SW 1271 (cell line): ENCODE results near the gene GSTP1.
A peak's percentile ranks its signal among the peaks of the same experiment; 100 is the strongest.
"Not testable (repeated sequence)": the region's sequence is repeated elsewhere in the genome, so short reads cannot be mapped to it uniquely, and the experiment has no call there.

Experiments used
- DNase-seq, 2 experiments: peaks; one replicate each; lab custom pipeline; 2025; lab: John Stamatoyannopoulos, UW

Gene GSTP1

DNA sequence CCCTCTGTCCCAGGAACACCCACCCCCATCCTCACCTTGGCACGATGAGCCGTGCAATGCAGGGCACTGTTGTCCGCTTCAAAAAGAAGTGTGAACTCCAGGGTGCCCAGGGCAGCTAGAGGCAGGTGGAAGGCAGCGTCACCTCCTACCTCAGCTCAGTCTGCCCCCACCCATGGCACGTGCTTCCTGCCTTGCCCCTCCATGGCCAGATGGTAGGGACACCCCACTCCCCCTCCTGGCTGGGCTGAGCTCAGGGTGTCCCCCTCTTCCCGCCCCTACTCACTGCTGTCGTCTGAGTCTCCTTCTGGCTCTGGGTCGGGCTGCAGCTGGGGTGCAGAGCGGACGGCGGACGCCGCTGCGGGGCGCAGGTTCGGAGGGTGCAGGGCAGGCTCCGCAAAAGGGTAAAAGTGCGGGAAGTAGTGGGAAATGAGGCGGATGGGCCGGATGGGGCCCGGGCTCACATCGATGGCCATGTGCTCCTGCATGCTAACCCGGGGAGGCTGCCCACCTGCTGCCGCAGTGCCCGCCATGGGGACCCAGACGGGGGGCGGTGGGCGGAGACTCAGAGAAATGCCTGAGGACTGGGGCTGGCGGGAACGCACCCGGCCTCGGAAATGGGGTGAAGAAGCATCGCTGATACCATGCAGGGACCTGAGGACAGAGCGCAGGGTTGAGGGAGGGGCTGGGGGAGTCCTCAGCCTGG lies 32.3 kb downstream of the GSTP1 start:
- DNase-seq = no peak

DNA sequence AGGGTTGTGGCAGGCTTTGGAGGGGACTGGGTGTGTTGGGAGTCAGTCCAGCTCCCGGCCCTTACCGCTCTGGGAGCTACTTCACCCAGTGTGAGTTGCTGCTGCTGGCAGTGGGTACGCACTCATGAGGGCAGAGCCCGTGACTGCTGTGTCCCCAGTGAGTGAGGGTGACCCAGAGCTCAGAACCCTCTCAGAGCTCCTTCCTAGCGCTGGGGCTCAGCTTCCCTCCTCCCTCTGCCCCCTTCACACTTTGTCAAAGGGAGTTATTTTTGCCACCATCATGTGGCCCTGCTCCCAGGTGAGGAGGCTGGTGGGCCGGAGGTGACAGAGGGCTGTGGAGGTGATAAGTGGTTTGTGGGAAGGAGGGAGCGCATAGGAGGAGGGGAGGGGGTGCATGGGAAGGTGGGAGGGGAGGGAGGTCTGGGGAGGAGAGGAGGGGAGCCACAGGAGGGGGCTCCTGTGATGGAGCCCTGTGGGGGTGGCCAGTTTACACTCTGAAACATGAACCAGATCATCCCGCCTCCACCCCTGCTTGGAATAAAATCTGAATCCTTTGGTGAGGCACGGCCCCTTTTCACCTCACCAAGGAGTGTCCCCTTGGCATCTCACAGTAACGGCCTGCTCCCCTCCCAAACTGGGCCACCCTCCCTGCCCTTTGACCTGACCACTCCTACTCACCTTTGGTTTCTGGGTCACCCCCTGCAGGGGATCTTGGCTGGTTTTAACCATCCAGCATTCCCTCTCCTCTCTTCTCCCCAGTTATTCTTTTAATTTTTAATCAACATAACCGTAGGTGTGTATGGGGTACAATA lies 33.0 kb downstream of the GSTP1 start:
- DNase-seq = no peak

- DNase-seq = no peak
These were observed 33.8 kb downstream of the GSTP1 start for GRCh38 chr11:67617243-67617953.

DNA sequence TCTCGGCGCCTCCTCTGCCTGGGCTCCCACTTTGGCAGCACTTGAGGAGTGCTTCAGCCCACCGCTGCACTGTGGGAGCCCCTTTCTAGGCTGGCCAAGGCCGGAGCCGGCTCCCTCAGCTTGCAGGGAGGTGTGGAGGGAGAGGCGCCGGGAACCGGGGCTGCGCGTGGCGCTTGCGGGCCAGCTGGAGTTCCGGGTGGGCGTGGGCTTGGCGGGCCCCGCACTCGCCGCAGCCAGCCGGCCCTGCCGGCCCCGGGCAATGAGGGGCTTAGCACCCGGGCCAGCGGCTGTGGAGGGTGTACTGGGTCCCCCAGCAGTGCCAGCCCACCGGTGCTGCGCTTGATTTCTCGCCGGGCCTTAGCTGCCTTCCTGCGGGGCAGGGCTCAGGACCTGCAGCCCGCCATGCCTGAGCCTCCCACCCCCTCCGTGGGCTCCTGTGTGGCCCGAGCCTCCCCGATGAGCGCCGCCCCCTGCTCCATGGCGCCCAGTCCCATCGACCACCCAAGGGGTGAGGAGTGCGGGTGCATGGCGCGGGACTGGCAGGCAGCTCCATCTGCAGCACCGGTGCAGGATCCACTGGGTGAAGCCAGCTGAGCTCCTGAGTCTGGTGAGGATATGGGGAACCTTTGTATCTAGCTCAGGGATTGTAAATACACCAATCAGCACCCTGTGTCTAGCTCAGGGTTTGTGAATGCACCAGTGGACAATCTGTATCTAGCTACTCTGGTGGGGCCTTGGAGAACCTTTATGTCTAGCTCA lies 35.5 kb downstream of the GSTP1 start:
- not testable (repeated sequence) for DNase-seq

DNA sequence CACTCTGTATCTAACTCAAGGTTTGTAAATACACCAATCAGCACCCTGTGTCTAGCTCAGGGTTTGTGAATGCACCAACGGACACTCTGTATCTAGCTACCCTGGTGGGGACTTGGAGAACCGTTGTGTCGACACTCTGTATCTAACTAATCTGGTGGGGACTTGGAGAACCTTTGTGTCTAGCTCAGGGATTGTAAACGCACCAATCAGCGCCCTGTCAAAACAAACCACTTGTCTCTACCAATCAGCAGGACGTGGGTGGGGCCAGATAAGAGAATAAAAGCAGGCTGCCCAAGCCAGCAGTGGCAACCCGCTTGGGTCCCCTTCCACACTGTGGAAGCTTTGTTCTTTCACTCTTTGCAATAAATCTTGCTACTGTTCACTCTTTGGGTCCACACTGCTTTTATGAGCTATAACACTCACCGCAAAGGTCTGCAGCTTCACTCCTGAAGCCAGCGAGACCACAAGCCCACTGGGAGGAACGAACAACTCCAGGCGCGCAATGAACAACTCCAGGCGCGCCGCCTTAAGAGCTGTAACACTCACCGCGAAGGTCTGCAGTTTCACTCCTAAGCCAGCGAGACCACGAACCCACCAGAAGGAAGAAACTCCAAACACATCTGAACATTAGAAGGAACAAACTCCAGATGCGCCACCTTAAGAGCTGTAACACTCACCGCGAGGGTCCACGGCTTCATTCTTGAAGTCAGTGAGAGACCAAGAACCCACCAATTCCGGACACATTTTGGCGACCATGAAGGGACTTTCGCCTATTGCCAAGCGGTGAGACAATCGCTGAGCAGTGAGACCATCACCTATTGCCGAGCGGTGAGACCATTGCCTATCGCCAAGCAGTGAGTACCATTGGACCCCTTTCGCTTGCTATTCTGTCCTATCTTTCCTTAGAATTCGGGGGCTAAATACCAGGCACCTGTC lies 36.3 kb downstream of the GSTP1 start:
- not testable (repeated sequence) for DNase-seq

GRCh38 chr11:67620621-67621020 lies 37.0 kb downstream of the GSTP1 start:
- not testable (repeated sequence) for DNase-seq

- DNase-seq = not testable (repeated sequence)
These were observed 38.3 kb downstream of the GSTP1 start for GRCh38 chr11:67621928-67622327.

- not testable (repeated sequence) for DNase-seq
These were observed 39.3 kb downstream of the GSTP1 start for GRCh38 chr11:67622905-67623304.

DNA sequence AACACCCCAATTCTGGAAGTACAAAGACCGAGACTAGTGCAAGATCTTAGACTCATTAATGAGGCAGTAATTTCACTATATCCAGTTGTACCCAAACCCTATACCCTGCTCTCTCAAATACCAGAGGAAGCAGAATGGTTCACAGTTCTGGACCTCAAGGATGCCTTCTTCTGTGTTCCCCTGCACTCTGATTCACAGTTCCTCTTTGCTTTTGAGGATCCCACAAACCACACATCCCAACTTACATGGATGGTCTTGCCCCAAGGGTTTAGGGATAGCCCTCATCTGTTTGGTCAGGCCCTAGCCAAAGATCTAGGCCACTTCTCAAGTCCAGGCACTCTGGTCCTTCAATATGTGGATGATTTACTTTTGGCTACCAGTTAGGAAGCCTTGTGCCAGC lies 40.2 kb downstream of the GSTP1 start:
- DNase-seq = not testable (repeated sequence)

DNA sequence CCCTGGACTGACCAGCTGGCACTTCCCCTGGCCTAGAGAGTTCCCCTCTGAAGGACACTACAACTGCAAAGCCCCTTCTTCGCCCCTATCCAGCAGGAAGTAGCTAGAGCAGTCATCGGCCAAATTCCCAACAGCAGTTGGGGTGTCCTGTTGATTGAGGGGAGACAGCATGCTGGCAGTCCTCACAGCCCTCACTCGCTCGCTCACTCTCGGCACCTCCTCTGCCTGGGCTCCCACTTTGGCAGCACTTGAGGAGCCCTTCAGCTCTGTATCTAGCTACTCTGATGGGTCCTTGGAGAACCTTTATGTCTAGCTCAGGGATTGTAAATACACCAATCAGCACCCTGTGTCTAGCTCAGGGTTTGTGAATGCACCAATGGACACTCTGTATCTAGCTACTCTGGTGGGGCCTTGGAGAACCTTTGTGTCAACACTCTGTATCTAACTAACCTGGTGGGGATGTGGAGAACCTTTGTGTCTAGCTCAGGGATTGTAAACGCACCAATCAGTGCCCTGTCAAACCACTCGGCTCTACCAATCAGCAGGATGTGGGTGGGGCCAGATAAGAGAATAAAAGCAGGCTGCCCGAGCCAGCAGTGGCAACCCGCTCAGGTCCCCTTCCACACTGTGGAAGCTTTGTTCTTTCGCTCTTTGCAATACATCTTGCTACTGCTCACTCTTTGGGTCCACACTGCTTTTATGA lies 42.7 kb downstream of the GSTP1 start:
- not testable (repeated sequence) for DNase-seq

DNA sequence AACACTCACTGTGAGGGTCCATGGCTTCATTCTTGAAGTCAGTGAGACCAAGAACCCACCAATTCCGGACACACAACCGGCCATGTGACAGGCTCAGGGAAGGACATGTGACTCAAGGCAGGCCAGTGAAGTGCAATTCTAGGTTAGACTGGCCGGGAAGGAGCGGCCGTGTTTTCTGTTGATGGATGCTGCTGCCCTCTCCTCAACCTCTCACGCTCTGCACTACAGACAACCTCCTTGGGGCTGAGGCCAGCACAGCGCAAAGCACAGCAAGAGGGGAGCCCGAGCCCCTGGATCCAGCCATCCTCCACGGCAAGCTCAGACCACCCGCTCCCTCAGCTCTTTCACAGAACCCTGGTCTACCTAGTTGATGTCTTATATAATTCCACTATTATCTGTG lies 43.4 kb downstream of the GSTP1 start:
- DNase-seq = no peak

GRCh38 chr11:67627441-67627811 lies 43.8 kb downstream of the GSTP1 start:
- DNase-seq = no peak

GRCh38 chr11:67627812-67628624 lies 44.4 kb downstream of the GSTP1 start:
- DNase-seq = no peak

DNA sequence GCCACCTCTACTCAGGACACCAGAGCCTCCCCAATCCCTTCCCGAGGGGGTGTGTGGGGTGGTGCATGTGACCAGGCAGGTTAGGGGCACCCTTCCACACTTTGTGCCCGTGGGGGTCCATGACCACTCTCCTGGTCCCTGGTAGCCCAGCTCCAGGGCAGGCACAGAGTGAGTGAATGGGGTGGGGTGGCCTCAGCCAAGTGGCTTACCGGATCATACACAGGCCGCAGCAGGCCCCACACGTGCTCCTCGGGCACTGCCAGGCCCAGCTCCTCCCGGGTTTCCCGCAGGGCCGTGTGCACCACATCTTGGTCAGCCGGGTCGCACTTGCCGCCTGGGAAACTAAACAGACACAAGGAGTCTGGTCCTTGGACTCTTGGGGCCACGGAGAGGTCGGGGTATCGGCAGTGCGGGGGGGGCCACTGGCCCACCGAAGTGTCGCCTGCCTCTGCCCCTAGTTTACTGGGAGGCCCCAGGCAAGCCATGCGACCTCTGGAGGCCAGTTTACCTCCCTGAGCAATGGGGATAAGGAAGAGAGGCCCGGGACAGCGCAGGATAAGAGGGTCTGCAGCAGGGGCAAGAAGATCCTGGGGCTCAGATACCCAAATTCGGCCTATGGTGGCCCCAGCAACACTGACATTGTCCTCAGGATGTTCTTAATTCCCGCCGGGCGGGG lies 45.2 kb downstream of the GSTP1 start:
- DNase-seq = no peak

- DNase-seq = peak; percentile 67 to 72
These were observed 46.0 kb downstream of the GSTP1 start, which contains the start of gene NUDT8 for GRCh38 chr11:67629386-67630227. Gene NUDT8, minus strand, starts transcription at chr11:67629937. Its CDS starts 26 bp downstream, at chr11:67629911.

DNA sequence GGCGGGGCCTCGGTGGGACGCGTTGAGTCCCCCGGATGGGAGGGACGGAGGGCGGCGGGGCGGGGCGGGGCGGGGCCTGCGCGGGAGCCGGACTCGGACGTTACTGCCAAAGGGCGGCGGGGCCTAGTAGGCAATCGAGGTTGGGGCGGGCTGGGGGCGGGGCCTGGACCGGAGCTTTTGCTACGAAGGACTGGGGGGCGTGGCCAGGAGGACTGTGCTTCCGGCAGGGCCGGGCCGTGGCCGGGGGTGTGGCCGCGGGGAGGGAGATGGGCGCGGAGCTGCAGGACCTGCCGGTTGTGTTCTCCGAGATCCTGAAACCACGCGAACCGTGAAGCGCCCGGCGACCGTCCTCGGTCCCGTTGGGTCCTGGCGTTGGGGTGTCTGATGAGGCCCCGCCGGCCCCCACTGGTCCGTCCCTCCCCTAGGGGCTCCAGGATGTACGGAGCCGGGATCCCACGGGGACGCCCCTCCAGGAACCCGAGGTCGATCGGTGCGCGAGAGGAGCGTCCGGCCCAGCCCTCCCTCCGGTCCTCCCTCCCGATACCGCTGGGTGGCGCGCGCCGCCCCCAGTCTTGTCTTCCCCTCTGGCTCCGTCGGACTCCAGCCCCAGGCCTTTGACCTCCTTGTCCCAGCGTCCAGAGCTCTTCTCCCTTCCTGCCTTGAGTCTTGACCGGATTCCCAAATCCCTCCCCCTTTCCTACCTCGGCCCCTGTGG lies 46.8 kb downstream of the GSTP1 start:
- DNase-seq = peak; percentile 91 to 97

GRCh38 chr11:67630943-67631331 lies 47.3 kb downstream of the GSTP1 start:
- DNase-seq = no peak
